HG02623 (cell line): Measurements from ENCODE around the gene ACTMAP.
A peak's percentile ranks its signal among the peaks of the same experiment; 100 is the strongest.

Source experiments
- ATAC-seq: cut with Tn5 transposase; IDR thresholded peaks from one replicate; pipeline ENCODE4 v1.9.1; 2021; ENCODE audit warnings: moderate library complexity; ENCODE audit not compliant: unreplicated experiment

ACTMAP gene

GRCh38 chr19:40721936-40722661, 28.2 kb downstream of the ACTMAP start:
- no peak for ATAC-seq

- ATAC-seq: no peak
These were observed 29.2 kb downstream of the ACTMAP start for GRCh38 chr19:40721140-40721486.

DNA sequence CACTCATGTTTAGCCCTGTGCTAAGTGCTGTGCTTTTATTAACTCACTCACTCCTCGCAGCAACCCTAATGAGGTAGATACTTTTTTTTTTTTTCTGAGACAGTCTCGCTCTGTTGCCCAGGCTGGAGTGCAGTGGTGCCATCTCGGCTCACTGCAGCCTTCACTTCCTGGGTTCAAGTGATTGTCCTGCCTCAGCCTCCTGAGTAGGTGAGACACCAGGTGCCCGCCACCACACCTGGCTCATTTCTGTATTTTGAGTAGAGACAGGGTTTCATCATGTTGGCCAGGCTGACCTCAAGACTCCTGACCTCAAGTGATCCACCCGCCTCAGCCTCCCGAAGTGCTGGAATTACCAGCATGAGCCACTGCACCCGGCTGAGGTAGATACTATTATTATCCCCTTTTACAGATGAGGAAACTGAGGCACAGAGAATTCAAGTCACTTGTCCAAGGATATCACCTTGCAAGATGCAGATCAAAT, 30.8 kb downstream of the ACTMAP start:
- no peak for ATAC-seq

DNA sequence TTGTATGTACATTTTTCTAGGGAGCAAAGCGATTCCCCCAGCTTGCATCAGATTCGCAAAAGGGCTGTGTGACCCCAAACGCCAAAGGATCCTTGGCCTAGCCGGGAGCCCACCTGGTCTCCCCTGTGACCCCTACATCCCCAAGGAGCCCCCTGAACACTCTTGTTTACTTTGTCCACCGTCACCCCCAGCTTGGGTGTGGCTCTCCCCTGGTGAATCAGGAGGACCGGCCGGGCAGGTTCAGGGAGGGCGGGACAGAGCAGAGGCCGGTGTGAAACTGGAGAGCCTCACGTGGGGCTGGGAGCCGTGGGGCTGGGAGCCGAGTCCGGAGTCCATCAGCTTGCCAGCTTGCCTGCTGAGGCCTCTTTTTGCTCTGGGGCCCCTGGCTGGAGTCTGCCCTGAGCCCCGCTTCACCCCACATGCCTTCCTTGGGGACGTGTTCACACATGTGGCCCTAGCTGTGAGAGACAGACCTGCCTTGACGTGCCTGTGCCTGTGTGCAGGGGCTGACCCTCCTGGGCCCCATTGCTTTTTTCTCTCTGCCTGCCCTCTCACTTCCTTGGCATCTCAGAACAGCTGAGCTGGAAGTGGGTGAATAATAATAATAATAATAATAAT, 31.4 kb downstream of the ACTMAP start:
- no peak for ATAC-seq

DNA sequence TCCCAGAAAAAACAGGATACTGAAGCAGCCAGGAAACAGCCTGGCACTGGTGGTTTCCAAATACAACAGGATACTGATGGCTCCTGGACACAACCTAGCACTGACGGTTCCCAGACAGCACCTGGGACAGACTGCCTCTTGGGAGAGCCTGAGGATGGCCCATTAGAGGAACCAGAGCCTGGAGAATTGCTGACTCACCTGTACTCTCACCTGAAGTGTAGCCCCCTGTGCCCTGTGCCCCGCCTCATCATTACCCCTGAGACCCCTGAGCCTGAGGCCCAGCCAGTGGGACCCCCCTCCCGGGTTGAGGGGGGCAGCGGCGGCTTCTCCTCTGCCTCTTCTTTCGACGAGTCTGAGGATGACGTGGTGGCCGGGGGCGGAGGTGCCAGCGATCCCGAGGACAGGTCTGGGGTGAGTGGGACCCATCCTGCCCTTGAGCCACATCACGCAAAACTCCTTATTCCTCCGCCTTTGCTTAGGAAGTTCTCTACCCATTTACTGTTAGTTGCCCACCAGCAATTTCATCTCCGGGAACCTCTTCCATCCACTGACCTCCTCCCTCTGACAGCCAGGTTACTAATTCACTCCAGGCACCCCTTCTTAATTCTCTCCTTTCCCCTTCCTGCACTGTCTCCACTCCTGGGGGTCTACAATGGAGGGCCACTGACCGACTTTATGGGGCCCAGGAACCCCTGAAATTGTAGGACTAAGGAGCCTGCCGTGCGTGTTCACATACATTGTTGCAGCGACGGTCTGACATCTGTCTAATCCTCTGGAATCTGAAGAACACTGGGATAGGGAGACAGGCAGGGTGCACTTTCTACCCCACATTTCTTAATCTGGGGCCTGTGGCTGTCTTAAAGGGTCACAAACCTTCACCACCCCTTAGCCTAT, 32.1 kb downstream of the ACTMAP start:
- no peak for ATAC-seq

- no peak for ATAC-seq
These were observed 32.9 kb downstream of the ACTMAP start for GRCh38 chr19:40717325-40717879.

GRCh38 chr19:40716482-40717324, 33.6 kb downstream of the ACTMAP start, which contains the start of the genes COQ8B and ITPKC:
TSS of gene COQ8B (minus strand) at chr19:40716886. CDS start at chr19:40714632, 2,254 bp downstream.
TSS of gene ITPKC (plus strand) at chr19:40717112. CDS start at chr19:40717136, 24 bp downstream.
- peak; percentile 60 for ATAC-seq

DNA sequence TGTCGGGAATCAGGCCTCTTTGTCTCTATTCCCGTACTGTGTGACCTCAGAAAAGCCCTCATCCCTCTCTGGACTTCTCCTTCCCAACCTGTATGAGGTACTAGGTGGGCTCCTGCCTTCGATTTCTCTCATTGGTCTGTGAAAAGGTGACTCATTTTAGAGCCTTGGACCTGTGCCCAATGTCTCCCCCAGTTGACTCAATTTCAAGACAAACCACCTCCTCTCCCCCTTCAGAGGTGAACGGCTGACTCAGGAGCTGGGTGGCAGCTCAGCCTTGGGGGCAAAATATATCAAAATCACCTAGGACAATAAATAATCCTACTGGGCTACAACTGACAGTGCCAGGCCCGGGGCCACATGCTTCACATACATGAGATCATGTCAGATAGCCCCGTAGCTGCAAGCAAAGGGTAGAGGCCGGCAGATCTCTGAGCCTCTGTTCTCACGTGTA, 34.2 kb downstream of the ACTMAP start:
- no peak for ATAC-seq

DNA sequence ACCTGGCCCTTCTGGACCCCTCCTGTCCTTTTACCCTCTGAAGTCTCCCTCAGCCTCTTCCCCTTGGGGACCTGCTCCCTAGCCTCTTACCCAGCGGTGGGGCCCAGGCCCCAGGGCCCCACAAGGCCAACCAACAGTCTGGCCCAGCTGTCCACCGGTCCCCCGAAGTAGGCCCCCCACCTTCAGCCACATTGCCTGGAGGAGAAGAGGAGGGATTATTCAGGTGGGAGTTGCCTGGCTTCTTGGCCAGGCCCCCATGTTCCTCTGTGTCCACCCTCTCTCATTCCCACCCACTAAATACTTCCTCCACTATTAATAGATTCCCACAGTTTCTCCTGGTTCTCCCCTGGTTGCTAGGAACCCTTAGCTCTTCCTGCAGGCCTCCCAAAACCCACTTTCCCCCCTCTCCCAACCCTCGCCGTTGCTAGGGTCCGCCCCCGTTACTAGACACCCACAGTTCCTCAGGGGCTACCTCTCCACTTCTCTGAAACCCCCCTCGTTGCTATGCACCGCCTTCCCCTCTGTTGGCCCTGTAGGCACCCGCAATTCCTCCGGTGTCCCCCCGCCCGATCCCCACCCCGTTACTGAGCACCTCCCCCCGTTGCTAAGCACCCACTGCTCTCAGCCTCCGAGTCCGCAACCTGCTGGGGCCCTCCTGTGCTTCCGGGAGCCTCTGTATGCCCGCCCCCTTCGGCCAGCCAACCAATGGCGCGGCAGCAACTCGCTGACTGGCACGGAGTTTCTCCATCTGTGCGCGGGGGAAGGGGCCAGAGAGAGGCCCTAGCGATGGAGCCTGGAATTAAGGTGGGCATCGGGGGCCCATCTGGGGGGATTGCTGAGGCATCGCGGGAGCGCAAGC, 35.6 kb downstream of the ACTMAP start:
- peak; percentile 38 for ATAC-seq

DNA sequence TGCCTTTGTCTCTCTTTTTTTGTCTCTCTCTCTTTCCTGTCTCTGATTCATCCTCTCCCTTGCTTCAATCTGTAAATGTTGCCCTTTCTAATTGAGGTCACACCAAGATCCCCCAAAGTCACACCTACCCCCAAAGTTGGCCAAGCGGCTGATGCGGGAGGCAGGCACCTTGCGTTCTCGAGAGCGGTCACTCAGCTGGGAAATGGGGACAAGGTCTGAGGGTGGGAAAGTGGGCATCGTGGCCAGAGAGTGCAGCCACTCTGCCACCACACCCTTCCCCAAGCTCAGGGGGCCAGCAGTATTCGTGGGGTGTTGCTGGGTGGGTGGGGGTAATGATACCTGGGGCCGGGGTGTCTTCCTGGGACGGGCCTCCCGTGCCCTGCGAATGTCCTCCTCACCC, 36.3 kb downstream of the ACTMAP start:
- ATAC-seq: no peak

GRCh38 chr19:40709817-40710216, 40.5 kb downstream of the ACTMAP start:
- no peak for ATAC-seq

GRCh38 chr19:40707615-40708014, 42.7 kb downstream of the ACTMAP start:
- no peak for ATAC-seq

- no peak for ATAC-seq
These were observed 44.2 kb downstream of the ACTMAP start for GRCh38 chr19:40705950-40706619.

DNA sequence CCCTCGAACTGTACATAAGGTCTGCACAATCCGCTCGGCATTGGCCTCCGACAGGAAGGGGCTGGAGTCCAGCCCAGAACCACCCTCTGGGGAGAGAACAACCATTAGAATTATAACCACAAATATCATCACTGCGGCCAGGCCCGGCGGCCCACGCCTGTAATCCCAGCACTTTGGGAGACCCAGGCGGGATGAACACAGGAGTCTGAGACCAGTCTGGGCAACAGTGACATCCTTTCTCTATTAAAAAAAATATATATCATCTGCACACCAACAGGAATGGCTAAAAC, 45.0 kb downstream of the ACTMAP start:
- ATAC-seq: no peak

DNA sequence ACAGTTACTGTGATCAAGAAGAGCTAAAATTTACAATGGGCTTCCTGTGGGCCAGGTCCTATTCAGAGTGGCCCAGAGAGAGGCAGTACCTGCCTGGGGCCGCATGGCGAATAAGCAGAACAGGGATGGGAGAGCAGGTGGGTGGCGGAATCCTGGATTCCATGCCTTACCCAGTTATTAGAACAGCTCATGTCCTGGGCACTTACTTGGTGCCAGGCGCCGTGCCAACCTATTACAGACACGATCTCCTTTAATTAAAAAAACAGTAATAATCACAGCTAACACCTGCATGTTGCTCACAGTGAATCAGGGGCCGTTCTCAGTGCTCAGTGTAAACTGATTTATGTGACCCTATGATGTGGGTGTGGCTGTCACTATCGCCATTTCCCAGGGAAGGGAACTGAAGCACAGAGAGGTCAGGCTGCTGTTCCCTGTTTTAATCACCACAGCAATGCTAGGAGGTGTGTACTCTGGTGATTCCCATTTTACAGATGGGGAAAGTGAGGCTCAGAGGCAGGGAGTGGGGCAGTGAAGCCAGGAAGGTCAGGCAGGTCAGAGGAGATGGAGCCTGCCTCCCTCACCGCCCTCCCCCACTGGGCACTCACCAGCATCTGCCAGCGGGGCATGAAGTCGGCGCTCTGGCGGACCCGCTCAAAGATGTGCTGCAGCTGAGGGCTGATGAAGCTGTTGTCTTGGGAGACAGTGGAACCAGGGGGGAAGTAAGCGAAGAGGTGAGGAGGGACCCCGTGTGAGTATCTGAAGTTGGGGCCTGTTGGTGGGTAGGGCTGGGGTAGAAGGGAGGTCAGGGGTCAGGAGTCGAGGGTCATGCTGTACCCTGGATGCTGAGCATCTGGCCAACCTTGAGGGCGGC, 45.6 kb downstream of the ACTMAP start:
- no peak for ATAC-seq

DNA sequence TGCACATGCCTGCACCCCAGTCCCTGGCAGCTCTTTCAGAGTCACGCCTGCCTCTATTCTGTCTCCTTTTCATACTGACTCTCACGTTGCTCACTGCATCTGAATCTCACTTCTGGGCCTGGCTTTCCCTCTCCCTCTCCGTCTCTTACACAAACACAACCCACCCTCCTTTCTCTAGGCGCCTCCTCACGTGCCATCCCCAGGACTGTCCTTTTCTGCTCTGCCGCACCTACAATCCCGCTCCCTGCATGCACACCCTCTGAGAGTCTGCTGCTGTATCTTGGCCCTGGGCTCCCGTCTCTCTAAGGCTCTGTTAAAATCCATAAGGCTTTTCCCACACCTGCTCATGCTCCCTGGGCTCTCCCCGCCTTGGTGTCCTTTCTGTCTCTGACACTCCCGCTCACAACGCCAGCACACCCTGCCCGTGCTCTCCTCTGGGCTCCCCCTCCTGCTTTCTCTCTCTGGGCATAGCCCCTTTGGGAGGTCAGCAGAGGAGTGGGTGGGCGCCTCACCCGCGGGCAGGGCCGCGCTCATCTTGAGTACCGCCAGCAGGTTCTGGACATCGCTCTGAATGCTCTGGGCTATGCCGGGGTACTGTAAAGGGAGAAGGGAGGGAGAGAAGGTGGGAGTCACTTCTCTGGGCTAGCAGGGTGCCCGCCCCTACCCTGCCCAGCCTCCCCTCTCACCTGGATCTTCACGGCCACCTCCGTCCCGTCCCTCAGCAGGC, 47.1 kb downstream of the ACTMAP start:
- ATAC-seq: no peak

GRCh38 chr19:40702337-40703012, 47.8 kb downstream of the ACTMAP start:
- ATAC-seq: no peak
